DND-41 (cell line): Measurements from ENCODE around the gene GH2.

Source experiments
- CTCF ChIP-seq: IDR thresholded peaks from 2 replicates; pipeline ENCODE4 v1.5.1; 2012; ENCODE audit warnings: borderline replicate concordance, low read length, moderate library complexity, mild to moderate bottlenecking; ENCODE audit not compliant: poor library complexity, severe bottlenecking; ENCODE audit errors: extremely low read depth
- EZH2 ChIP-seq: IDR thresholded peaks from 3 replicates; pipeline ENCODE4 v1.6.1; 2012; ENCODE audit warnings: borderline replicate concordance, low read depth, mild to moderate bottlenecking, moderate library complexity, low read length, inconsistent platforms; ENCODE audit not compliant: severe bottlenecking

GRCh38 chr17:63928172-63928666, 46.5 kb upstream of the GH2 start:
- TF ChIP-seq CTCF = no peak
- no peak for TF ChIP-seq EZH2
